Heart right ventricle (tissue), 16 donors: Measurements from ENCODE around the gene RAD54L. TPM values are rescaled to one million over a fixed set of nuclear protein-coding genes. Genes with fewer than 3 reads are reported as not detected.
A peak's percentile ranks its signal among the peaks of the same experiment; 100 is the strongest.
"Not testable (repeated sequence)": the region's sequence is repeated elsewhere in the genome, so short reads cannot be mapped to it uniquely, and the experiment has no call there.

ENCODE experiments used
- ATAC-seq, 8 donors: fragments of 200-7000 bp; cut with Tn5 transposase; one replicate each; pipeline ENCODE4 v1.9.1; 2020; ENCODE audit warnings: mild to moderate bottlenecking in 8 of 8, moderate library complexity in 8 of 8, moderate number of reproducible peaks in 1 of 8
- DNase-seq, 2 donors: peaks; one replicate each; pipeline ENCODE4 v3.0.0-alpha.2; 2020
- H3K27ac ChIP-seq, 10 donors: fragments of 200-600 bp; sonication (generic) in 2 of 10; one replicate each; pipeline versions ENCODE4 v1.5.0 to v1.8.0; 2020 to 2022; ENCODE audit warnings: mild to moderate bottlenecking in 3 of 10
- H3K27me3 ChIP-seq, 7 donors: fragments of 200-600 bp; one replicate each; pipeline ENCODE4 v1.8.0; 2021 to 2022; ENCODE audit warnings: mild to moderate bottlenecking in 2 of 7
- H3K36me3 ChIP-seq, 9 donors: fragments of 200-600 bp; sonication (generic) in 1 of 9; one replicate each; pipeline versions ENCODE4 v1.5.0 to v1.8.0; 2020 to 2022; ENCODE audit warnings: mild to moderate bottlenecking in 2 of 9
- H3K4me1 ChIP-seq, 9 donors: fragments of 200-600 bp; sonication (generic) in 1 of 9; one replicate each; pipeline versions ENCODE4 v1.5.0 to v1.8.0; 2020 to 2022; ENCODE audit warnings: mild to moderate bottlenecking in 4 of 9
- H3K4me3 ChIP-seq, 10 donors: fragments of 200-600 bp; sonication (generic) in 2 of 10; one replicate each; pipeline versions ENCODE4 v1.5.0 to v1.8.0; 2020 to 2022; ENCODE audit warnings: mild to moderate bottlenecking in 7 of 10, moderate library complexity in 2 of 10
- H3K9me3 ChIP-seq, 11 donors: fragments of 200-600 bp in 10 of 11; sonication (generic) in 2 of 11; one replicate each; pipeline versions ENCODE4 v1.5.0 to v1.8.0; 2013 to 2022; ENCODE audit warnings: mild to moderate bottlenecking in 2 of 11, control low read depth in 1 of 11, moderate library complexity in 1 of 11
- WGBS, 2 donors: extraction: QIAGEN DNeasy Blood & Tissue Kit; methylation state at CpG; one replicate each; pipeline ENCODE4 v1.1.7; 2013; ENCODE audit warnings: inconsistent platforms in 1 of 2; 5-methylcytosine and 5-hydroxymethylcytosine counted together
- intact Hi-C, 10 donors: fragments of 100-400 bp; cut with DNase I; formaldehyde crosslinking; loops; one replicate each; pipeline versions ENCODE4 v1.11.1 to v1.14.2; 2022
- polyA plus RNA-seq, 2 donors: library from polyadenylated mRNA; stranded (reverse); fragments of 200-250 nt; gene quantifications; one replicate each; pipeline ENCODE4 v1.2.3, GENCODE V29; 2013
- total RNA-seq, 10 donors: library from RNA; stranded (reverse); fragmentation: NEBNext Ultra II Directional in 3 of 10; extraction: Animal tissue kit (Norgen Biotek cat#: 25700) in 3 of 10; gene quantifications; one replicate each; pipeline versions ENCODE4 v1.2.1 to v1.2.4, GENCODE V29; 2021 to 2023
- TF ChIP-seq, protein P1 (sequence below), 9 donors: fragments of 200-600 bp; sonication (generic) in 2 of 9; IDR thresholded peaks; one replicate each; pipeline versions ENCODE4 v1.5.0 to v1.8.0; 2021 to 2022; ENCODE audit warnings: antibody characterized with exemption in 9 of 9, mild to moderate bottlenecking in 5 of 9, moderate library complexity in 1 of 9
- donor health status: Arrhythmogenic right ventricular cardiomyopathy.
- donor health status: ischemic (EF 13 %, LVEDD 7.1; RV severe dilation, severe dysfunction).
- donor health status: healthy with polysubstance abuse.
- donor health status: DM: no; HTN: yes; CAD: no.
- donor health status: DM: no; HTN: no; CAD: no.
- donor health status: ischemic (EF 25% LVEDD 6.9; RV normal size, moderate dysfunction).
- donor health status: ischemic (EF 25% LVEDD 5.7; RV mildly dilated, moderate dysfunction).
- donor health status: healthy.
- donor health status: DM: yes; HTN: yes; CAD: no.
- donor health status: Ischemic cardiomyopathy.
- donor health status: ischemic (EF 35%, LVEDD 5.7; RV mildly dilated, moderate dysfunction).
- donor health status: nonischemic (EF 11% LVEDD 7.7; RV severe dilation, severe dysfunction).
- donor health status: DM: yes; HTN: yes; CAD: no.
- donor health status: PGD.
- donor health status: ischemic (EF 29% LVEDD 5.4; RV normal size, mild dysfunction).
- donor health status: nonischemic (EF 23%, LVEDD 6.1; RV moderate dilation, normal function).

RAD54L gene
- total and polyA plus RNA-seq, 12 donors: 0.35 to 2.8 (median 0.68) TPM; not detected in 1

DNA sequence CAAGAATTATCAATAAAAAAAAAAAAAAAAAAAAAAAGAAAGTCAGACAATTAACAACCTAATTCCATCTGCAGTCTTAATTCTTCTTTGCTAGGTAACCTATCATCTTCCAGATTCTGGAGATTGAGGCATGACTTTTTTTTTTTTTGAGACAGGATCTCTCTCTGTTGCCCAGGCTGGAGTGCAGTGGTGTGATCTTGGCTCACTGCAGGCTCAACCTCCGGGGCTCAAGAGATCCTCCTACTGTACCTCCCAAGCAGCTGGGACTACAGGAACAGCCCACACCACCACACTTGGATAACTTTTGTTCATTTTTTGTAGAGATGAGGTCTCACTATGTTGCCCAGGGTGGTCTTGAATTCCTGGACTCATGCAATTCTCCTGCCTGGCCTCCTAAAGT lies 4.6 kb upstream of the RAD54L start:
- DNase-seq (no peak), ATAC-seq (no peak)
- TF ChIP-seq, protein P1, sequence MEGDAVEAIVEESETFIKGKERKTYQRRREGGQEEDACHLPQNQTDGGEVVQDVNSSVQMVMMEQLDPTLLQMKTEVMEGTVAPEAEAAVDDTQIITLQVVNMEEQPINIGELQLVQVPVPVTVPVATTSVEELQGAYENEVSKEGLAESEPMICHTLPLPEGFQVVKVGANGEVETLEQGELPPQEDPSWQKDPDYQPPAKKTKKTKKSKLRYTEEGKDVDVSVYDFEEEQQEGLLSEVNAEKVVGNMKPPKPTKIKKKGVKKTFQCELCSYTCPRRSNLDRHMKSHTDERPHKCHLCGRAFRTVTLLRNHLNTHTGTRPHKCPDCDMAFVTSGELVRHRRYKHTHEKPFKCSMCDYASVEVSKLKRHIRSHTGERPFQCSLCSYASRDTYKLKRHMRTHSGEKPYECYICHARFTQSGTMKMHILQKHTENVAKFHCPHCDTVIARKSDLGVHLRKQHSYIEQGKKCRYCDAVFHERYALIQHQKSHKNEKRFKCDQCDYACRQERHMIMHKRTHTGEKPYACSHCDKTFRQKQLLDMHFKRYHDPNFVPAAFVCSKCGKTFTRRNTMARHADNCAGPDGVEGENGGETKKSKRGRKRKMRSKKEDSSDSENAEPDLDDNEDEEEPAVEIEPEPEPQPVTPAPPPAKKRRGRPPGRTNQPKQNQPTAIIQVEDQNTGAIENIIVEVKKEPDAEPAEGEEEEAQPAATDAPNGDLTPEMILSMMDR (IDR thresholded peaks at IDR 0.05): no peak
- Histone ChIP-seq H3K27me3 (no peaks in the 10 kb centered on the region), H3K27ac (no peak overlapping the region), H3K36me3 (no peaks in the 10 kb centered on the region), H3K4me1 (peaks cover under 1 to 18% (median 9%) of the 10 kb centered on the region in 9 donors), H3K4me3 (no peak overlapping the region), H3K9me3 (no peaks in the 10 kb centered on the region)
- whole genome bisulfite sequencing, 2 donors: 63 to 83% methylated on average over 1 of the region's 1 CpG
- intact Hi-C loops: loop anchor here in 3 of 10 donors (10.0 kb wide), 1 partner anchor 102 kb away; the partner anchor contains the start of gene NSUN4 (in 3 of the 3)

DNA sequence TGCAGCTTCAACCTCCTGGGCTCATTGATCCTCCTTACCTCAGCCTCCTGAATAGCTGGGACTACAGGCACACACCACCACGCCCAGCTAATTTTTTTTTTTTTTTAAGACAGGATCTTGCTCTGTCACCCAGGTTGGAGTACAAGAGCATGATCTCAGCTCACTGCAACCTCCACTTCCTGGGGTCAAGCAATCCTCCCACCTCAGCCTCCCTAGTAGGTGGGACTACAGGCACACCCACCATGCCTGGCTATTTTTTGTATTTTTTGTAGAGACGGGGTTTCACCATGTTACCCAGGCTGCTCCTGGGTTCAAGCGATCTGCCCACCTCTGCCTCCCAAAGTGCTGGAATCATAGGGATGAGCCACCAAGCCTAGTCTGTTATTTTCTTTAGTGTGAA lies 3.7 kb upstream of the RAD54L start:
- H3K4me1 ChIP-seq: peaks cover 2 to 22% (median 13%) of the 10 kb centered on the region in 9 donors
- not testable (repeated sequence) for ATAC-seq, H3K27me3 ChIP-seq, H3K27ac ChIP-seq, DNase-seq, H3K4me3 ChIP-seq, H3K9me3 ChIP-seq, H3K36me3 ChIP-seq
- intact Hi-C loops: loop anchor here in 3 of 10 donors (10.0 kb wide), 1 partner anchor 101 kb away; the partner anchor contains the start of gene NSUN4 (in 3 of the 3)
- 92 to 93% methylated on average over 3 of the region's 3 CpGs for WGBS, 2 donors

DNA sequence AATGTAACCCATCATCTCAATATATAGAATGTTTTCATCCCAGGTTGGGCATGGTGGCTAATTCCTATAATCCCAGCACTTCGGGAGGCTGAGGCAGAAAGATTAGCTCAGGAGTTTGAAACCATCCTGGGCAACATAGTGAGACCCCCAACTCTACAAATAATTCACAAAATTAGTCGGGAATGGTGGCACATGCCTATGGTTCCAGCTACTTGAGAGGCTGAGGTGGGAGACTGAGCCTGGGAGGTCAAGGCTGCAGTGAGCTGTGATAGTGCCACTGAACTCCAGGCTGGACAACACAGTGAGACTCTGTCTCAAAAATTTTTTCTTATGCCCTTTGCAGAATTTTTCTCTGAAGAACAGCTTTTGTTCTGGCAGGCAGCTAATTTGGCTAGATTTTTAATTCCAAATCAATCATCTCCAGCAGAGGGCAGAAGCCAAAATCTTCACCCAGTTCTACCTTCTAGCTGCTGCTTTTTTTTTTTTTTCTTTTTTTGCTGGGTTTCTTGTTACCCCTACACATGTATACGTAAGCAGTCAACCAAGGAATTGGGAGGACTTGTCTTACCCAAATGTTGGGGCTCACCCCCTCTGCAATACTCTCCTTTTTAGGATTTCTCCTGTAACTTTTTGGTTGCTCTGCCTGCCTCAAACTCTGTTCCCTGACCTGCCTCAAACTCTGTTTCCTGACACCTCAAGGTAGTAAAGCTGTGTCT lies 2.7 kb upstream of the RAD54L start:
- DNase-seq: no peak
- Histone ChIP-seq H3K27ac (peak overlapping the region in 1 of 10 donors; percentile 5), H3K27me3 (no peaks in the 10 kb centered on the region), H3K36me3 (peaks cover 0 to under 1% (median 0%) of the 10 kb centered on the region in 9 donors), H3K9me3 (no peaks in the 10 kb centered on the region), H3K4me1 (peaks cover 2 to 22% (median 13%) of the 10 kb centered on the region in 9 donors), H3K4me3 (no peak overlapping the region)
- no peak for ATAC-seq
- intact Hi-C loops: loop anchor here in 5 of 10 donors (5.0 to 10.0 kb wide), 4 partner anchors 52 to 102 kb away; partner anchors contain the start of genes NSUN4 (in 3 of the 5), LRRC41 (in 2 of the 5) and UQCRH (in 2 of the 5)
- TF ChIP-seq, protein P1 (IDR thresholded peaks at IDR 0.05): peak in 6 of 9 donors; percentile 17 to 46 (median 41)
- 67 to 80% methylated on average over 3 of the region's 3 CpGs for whole genome bisulfite sequencing, 2 donors

DNA sequence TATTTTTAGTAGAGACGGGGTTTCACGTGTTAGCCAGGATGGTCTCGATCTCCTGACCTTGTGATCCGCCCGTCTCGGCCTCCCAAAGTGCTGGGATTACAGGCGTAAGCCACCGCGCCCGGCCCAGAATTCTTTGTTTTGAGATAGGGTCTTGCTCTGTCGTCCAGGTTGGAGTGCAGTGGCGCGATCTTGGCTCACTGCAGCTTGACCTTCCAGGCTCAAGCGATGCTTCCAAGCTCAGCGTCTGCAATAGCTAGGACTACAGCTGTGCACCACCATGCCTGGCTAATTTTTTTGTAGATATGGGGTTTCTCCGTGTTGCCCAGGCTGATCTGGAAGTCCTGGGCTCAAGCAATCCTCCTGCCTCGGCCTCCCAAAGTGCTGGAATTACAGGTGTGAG lies 1.4 kb upstream of the RAD54L start:
- peak overlapping the region in 9 of 10 donors; percentile 70 to 89 (median 83) for H3K27ac ChIP-seq
- intact Hi-C loops: loop anchor here in 6 of 10 donors (2.0 to 10.0 kb wide), 5 partner anchors 51 to 101 kb away; partner anchors contain the start of genes LRRC41 (in 3 of the 6), NSUN4 (in 3 of the 6) and UQCRH (in 3 of the 6)
- H3K36me3 ChIP-seq, H3K9me3 ChIP-seq, H3K27me3 ChIP-seq, ATAC-seq, DNase-seq: not testable (repeated sequence)
- peaks cover 2 to 22% (median 13%) of the 10 kb centered on the region in 9 donors for H3K4me1 ChIP-seq
- 87 to 92% methylated on average over 17 of the region's 17 CpGs for WGBS, 2 donors
- peak overlapping the region in 4 of 10 donors; percentile 42 to 62 (median 60) for H3K4me3 ChIP-seq
